OCI-LY3 (cell line): ENCODE results near the gene GLRA3.

Experiments used
- H2AFZ ChIP-seq: fragments of 200-600, 300-600 bp; shearing (Covaris generic); 2 replicates; pipeline ENCODE4 v1.6.0; 2014; ENCODE audit warnings: antibody characterized with exemption, low read depth, low read length
- H3K27ac ChIP-seq: fragments of 200-600, 300-600 bp; sonication (generic); 2 replicates; pipeline ENCODE4 v1.5.1; 2014; ENCODE audit warnings: mild to moderate bottlenecking, low read length, moderate library complexity, mixed read lengths
- H3K27me3 ChIP-seq: fragments of 200-600, 300-600 bp; sonication (generic); 2 replicates; pipeline ENCODE4 v1.6.1; 2014; ENCODE audit warnings: low read depth, low read length, mixed read lengths
- H3K36me3 ChIP-seq: fragments of 200-600, 300-600 bp; sonication (generic); replicated peaks from 2 replicates; pipeline ENCODE3; 2014; ENCODE audit warnings: low read depth, low read length, mixed read lengths
- H3K4me1 ChIP-seq: fragments of 300-600, 200-600 bp; sonication (generic); 2 replicates; pipeline ENCODE4 v1.6.1; 2014; ENCODE audit warnings: low read length, mixed read lengths
- H3K4me2 ChIP-seq: fragments of 200-600, 300-600 bp; sonication (generic); 2 replicates; pipeline ENCODE4 v1.6.1; 2014; ENCODE audit warnings: low read length, mixed read lengths
- H3K4me3 ChIP-seq: fragments of 300-600, 200-600 bp; sonication (generic); 2 replicates; pipeline ENCODE4 v1.5.1; 2014; ENCODE audit warnings: antibody characterized with exemption, mild to moderate bottlenecking, low read length, moderate library complexity
- H3K79me2 ChIP-seq: fragments of 300-600, 200-600 bp; shearing (Covaris generic); 2 replicates; pipeline ENCODE4 v1.6.1; 2014; ENCODE audit warnings: mild to moderate bottlenecking, low read length, mixed read lengths
- H3K9ac ChIP-seq: fragments of 300-600, 200-600 bp; shearing (Covaris generic); 2 replicates; pipeline ENCODE4 v1.6.0; 2014; ENCODE audit warnings: mild to moderate bottlenecking, low read length, moderate library complexity
- H3K9me3 ChIP-seq: fragments of 200-600, 300-600 bp; shearing (Covaris generic); 2 replicates; pipeline ENCODE4 v1.6.1; 2014; ENCODE audit warnings: low read length, mixed read lengths; ENCODE audit not compliant: insufficient read depth
- H4K20me1 ChIP-seq: fragments of 200-600, 300-600 bp; sonication (generic); 2 replicates; pipeline ENCODE4 v1.6.1; 2016; ENCODE audit warnings: low read length, mixed read lengths; ENCODE audit not compliant: insufficient read depth
- EZH2phosphoT487 ChIP-seq: fragments of 200-600 bp; shearing (Covaris generic); IDR thresholded peaks from 2 replicates; pipeline ENCODE4 v1.6.1; 2018; ENCODE audit warnings: antibody characterized with exemption, mixed run types, low read depth
- TF ChIP-seq, protein P1 (sequence below): fragments of 200-600, 300-600 bp; sonication (generic); IDR thresholded peaks from 2 replicates; pipeline ENCODE4 v1.5.1; 2014; ENCODE audit warnings: antibody characterized with exemption, low read length, low read depth

The GLRA3 gene

GRCh38 chr4:174613979-174614378 lies 215.1 kb downstream of the GLRA3 start:
- Histone ChIP-seq H3K79me2 (no peaks in the 10 kb centered on the region), H3K27ac (no peak overlapping the region), H3K4me3 (no peak overlapping the region), H3K9me3 (peaks cover 4% of the 10 kb centered on the region; the same call in 1 of the 2 replicates), H3K4me2 (no peak overlapping the region), H3K27me3 (no peaks in the 10 kb centered on the region), H3K36me3 (no peaks in the 10 kb centered on the region), H3K9ac (no peak overlapping the region), H2AFZ (no peak overlapping the region), H4K20me1 (no peaks in the 10 kb centered on the region), H3K4me1 (peaks cover 4% of the 10 kb centered on the region; the same call in 1 of the 2 replicates)
- no peak for TF ChIP-seq EZH2phosphoT487
- TF ChIP-seq, protein P1, sequence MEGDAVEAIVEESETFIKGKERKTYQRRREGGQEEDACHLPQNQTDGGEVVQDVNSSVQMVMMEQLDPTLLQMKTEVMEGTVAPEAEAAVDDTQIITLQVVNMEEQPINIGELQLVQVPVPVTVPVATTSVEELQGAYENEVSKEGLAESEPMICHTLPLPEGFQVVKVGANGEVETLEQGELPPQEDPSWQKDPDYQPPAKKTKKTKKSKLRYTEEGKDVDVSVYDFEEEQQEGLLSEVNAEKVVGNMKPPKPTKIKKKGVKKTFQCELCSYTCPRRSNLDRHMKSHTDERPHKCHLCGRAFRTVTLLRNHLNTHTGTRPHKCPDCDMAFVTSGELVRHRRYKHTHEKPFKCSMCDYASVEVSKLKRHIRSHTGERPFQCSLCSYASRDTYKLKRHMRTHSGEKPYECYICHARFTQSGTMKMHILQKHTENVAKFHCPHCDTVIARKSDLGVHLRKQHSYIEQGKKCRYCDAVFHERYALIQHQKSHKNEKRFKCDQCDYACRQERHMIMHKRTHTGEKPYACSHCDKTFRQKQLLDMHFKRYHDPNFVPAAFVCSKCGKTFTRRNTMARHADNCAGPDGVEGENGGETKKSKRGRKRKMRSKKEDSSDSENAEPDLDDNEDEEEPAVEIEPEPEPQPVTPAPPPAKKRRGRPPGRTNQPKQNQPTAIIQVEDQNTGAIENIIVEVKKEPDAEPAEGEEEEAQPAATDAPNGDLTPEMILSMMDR = no peak

DNA sequence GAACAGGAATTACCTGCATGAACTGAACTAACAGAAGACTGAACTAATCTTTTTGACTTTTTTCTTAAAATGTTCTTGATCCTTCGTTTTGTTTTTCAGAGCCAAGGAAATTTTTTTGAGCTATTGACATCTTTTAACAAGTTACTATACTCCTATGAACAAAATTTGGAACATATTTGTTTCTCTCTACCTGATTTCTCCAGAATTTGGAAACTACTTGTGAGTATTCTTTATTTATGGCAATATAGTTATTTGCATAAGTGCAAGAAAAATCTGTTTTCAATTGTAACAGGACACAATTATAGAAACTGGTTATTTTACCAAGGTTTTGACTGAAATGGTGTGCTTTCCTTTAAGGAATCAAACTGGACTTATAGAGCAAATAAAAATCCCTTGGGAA lies 217.3 kb downstream of the GLRA3 start:
- H3K9ac ChIP-seq = no peak overlapping the region
- no peak overlapping the region for H3K27ac ChIP-seq
- H2AFZ ChIP-seq = no peak overlapping the region
- no peak overlapping the region for H3K4me3 ChIP-seq
- H3K27me3 ChIP-seq = no peaks in the 10 kb centered on the region
- no peak overlapping the region for H3K4me2 ChIP-seq
- no peaks in the 10 kb centered on the region for H3K79me2 ChIP-seq
- H3K36me3 ChIP-seq = no peaks in the 10 kb centered on the region
- peaks cover 4% of the 10 kb centered on the region; the same call in 1 of the 2 replicates for H3K9me3 ChIP-seq
- H3K4me1 ChIP-seq = no peaks in the 10 kb centered on the region
- H4K20me1 ChIP-seq = no peaks in the 10 kb centered on the region
- TF ChIP-seq EZH2phosphoT487 = no peak
- TF ChIP-seq, protein P1 = no peak

DNA sequence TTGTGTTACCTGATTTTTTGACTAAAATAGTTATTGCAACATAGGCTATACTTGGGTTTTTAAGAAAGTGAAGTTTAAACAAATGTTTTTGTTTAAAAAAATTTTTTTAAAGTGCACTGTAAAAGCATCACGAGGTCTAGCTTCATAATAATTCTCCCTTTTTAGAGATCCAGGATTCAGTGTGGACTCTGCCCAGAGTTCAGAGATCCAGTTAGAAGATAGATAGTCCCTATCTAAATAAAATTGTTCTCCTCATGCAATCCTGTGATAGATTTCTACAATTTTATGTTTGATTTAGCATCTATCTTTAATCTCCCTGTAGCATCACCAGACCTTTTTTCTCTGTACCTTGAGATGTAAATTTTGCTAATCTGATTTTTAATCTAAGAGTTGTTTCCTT lies 221.3 kb downstream of the GLRA3 start:
- no peak overlapping the region for H2AFZ ChIP-seq
- H3K36me3 ChIP-seq = no peaks in the 10 kb centered on the region
- H3K9me3 ChIP-seq = peaks cover 4% of the 10 kb centered on the region; the same call in 1 of the 2 replicates
- no peaks in the 10 kb centered on the region for H3K4me1 ChIP-seq
- H3K27me3 ChIP-seq = no peaks in the 10 kb centered on the region
- no peaks in the 10 kb centered on the region for H3K79me2 ChIP-seq
- H3K9ac ChIP-seq = no peak overlapping the region
- TF ChIP-seq EZH2phosphoT487 = no peak
- TF ChIP-seq, protein P1 = no peak
- no peak overlapping the region for H3K4me2 ChIP-seq
- H3K4me3 ChIP-seq = no peak overlapping the region
- H3K27ac ChIP-seq = no peak overlapping the region
- no peaks in the 10 kb centered on the region for H4K20me1 ChIP-seq

GRCh38 chr4:174604198-174604597 lies 224.8 kb downstream of the GLRA3 start:
- no peak overlapping the region for H3K9ac ChIP-seq
- H3K4me1 ChIP-seq = no peaks in the 10 kb centered on the region
- no peak overlapping the region for H2AFZ ChIP-seq
- H3K27ac ChIP-seq = no peak overlapping the region
- TF ChIP-seq, protein P1 = no peak
- TF ChIP-seq EZH2phosphoT487 = no peak
- H3K9me3 ChIP-seq = no peaks in the 10 kb centered on the region
- no peaks in the 10 kb centered on the region for H3K27me3 ChIP-seq
- H3K4me3 ChIP-seq = no peak overlapping the region
- H3K79me2 ChIP-seq = no peaks in the 10 kb centered on the region
- H3K36me3 ChIP-seq = no peaks in the 10 kb centered on the region
- no peak overlapping the region for H3K4me2 ChIP-seq
- H4K20me1 ChIP-seq = no peaks in the 10 kb centered on the region
